Measurements from ENCODE around the gene DAB2IP.
A peak's percentile ranks its signal among the peaks of the same experiment; 100 is the strongest.

The DAB2IP gene

GRCh38 chr9:121645003-121645402, 6.4 kb upstream of the DAB2IP start:
- Histone ChIP-seq H4K91ac (ENCODE audit: low read depth, low read length, poor library complexity) (no peak overlapping the region), H2BK15ac (ENCODE audit: low read length) (peak overlapping the region; percentile 1), H3K36me3 (replicated peaks in 1 of 2; ENCODE audit: control insufficient read depth in 2 of 2, insufficient read depth in 2 of 2, low read length in 2 of 2) (no peaks in the 10 kb centered on the region), H3K4me3 (ENCODE audit: low read length in 2 of 2) (no peak overlapping the region), H3K9ac (ENCODE audit: low read depth, low read length, poor library complexity) (no peak overlapping the region), H2BK12ac (ENCODE audit: low read length) (no peak overlapping the region), H3K23ac (ENCODE audit: low read depth, low read length, poor library complexity) (no peak overlapping the region), H3K79me1 (ENCODE audit: low read depth, low read length) (no peaks in the 10 kb centered on the region), H3K14ac (ENCODE audit: low read length) (no peak overlapping the region), H2BK5ac (ENCODE audit: low read length) (no peak overlapping the region), H2AFZ (ENCODE audit: low read length) (no peak overlapping the region), H3K27me3 (ENCODE audit: control insufficient read depth in 3 of 3, insufficient read depth in 3 of 3, low read depth in 1 of 3, low read length in 3 of 3) (no peaks in the 10 kb centered on the region), H3K18ac (ENCODE audit: low read length) (peak overlapping the region; percentile 81), H3K9me3 (replicated peaks in 1 of 2; ENCODE audit: control insufficient read depth in 2 of 2, insufficient read depth in 1 of 2, low read depth in 1 of 2, low read length in 2 of 2) (no peaks in the 10 kb centered on the region), H2AK5ac (ENCODE audit: low read depth, low read length) (no peak overlapping the region), H3K27ac (replicated peaks; ENCODE audit: low read length) (no peak overlapping the region), H3K4ac (ENCODE audit: low read length) (no peak overlapping the region), H2BK120ac (ENCODE audit: low read depth, low read length) (no peak overlapping the region), H3K4me1 (ENCODE audit: control insufficient read depth in 2 of 2, insufficient read depth in 1 of 2, low read depth in 1 of 2, low read length in 2 of 2) (peaks cover 28 to 34% of the 10 kb centered on the region in 2 donors), H3K4me2 (ENCODE audit: insufficient read depth, low read length, poor library complexity, severe bottlenecking) (no peak overlapping the region), H4K8ac (ENCODE audit: low read depth, low read length) (no peak overlapping the region)
- no peak for DNase-seq (ENCODE audit: low spot score)
- no CpG with 5 or more reads among the region's 4 CpGs for WGBS, 2 donors (ENCODE audit: extremely low coverage in 2 of 2, insufficient read length in 2 of 2, insufficient replicate concordance in 1 of 2)

- peak overlapping the region; percentile 84 for H2AFZ ChIP-seq (ENCODE audit: low read length)
- no peak overlapping the region for H3K14ac ChIP-seq (ENCODE audit: low read length)
- no peak overlapping the region for H3K27ac ChIP-seq (replicated peaks; ENCODE audit: low read length)
- H2BK15ac ChIP-seq (ENCODE audit: low read length): no peak overlapping the region
- H3K79me1 ChIP-seq (ENCODE audit: low read depth, low read length): no peaks in the 10 kb centered on the region
- H2AK5ac ChIP-seq (ENCODE audit: low read depth, low read length): peak overlapping the region; percentile 50
- peak overlapping the region; percentile 35 for H3K18ac ChIP-seq (ENCODE audit: low read length)
- no peak overlapping the region for H4K8ac ChIP-seq (ENCODE audit: low read depth, low read length)
- H4K91ac ChIP-seq (ENCODE audit: low read depth, low read length, poor library complexity): no peak overlapping the region
- no peaks in the 10 kb centered on the region for H3K27me3 ChIP-seq (ENCODE audit: control insufficient read depth in 3 of 3, insufficient read depth in 3 of 3, low read depth in 1 of 3, low read length in 3 of 3)
- no peak overlapping the region for H3K9ac ChIP-seq (ENCODE audit: low read depth, low read length, poor library complexity)
- H3K4me2 ChIP-seq (ENCODE audit: insufficient read depth, low read length, poor library complexity, severe bottlenecking): no peak overlapping the region
- no peak overlapping the region for H2BK5ac ChIP-seq (ENCODE audit: low read length)
- WGBS, 2 donors (ENCODE audit: extremely low coverage in 2 of 2, insufficient read length in 2 of 2, insufficient replicate concordance in 1 of 2): no CpG with 5 or more reads among the region's 22 CpGs
- no peak overlapping the region for H2BK12ac ChIP-seq (ENCODE audit: low read length)
- H3K4ac ChIP-seq (ENCODE audit: low read length): no peak overlapping the region
- H3K36me3 ChIP-seq (replicated peaks in 1 of 2; ENCODE audit: control insufficient read depth in 2 of 2, insufficient read depth in 2 of 2, low read length in 2 of 2): no peaks in the 10 kb centered on the region
- DNase-seq (ENCODE audit: low spot score): no peak
- H3K23ac ChIP-seq (ENCODE audit: low read depth, low read length, poor library complexity): peak overlapping the region; percentile 32
- H3K9me3 ChIP-seq (replicated peaks in 1 of 2; ENCODE audit: control insufficient read depth in 2 of 2, insufficient read depth in 1 of 2, low read depth in 1 of 2, low read length in 2 of 2): no peaks in the 10 kb centered on the region
- H2BK120ac ChIP-seq (ENCODE audit: low read depth, low read length): no peak overlapping the region
- no peak overlapping the region for H3K4me3 ChIP-seq (ENCODE audit: low read length in 2 of 2)
- peaks cover 31 to 35% of the 10 kb centered on the region in 2 donors for H3K4me1 ChIP-seq (ENCODE audit: control insufficient read depth in 2 of 2, insufficient read depth in 1 of 2, low read depth in 1 of 2, low read length in 2 of 2)
Measured at GRCh38 chr9:121645853-121646807, 5.3 kb upstream of the DAB2IP start.

- Histone ChIP-seq H3K9me3 (replicated peaks in 1 of 2; ENCODE audit: control insufficient read depth in 2 of 2, insufficient read depth in 1 of 2, low read depth in 1 of 2, low read length in 2 of 2) (no peaks in the 10 kb centered on the region), H3K23ac (ENCODE audit: low read depth, low read length, poor library complexity) (no peak overlapping the region), H2BK120ac (ENCODE audit: low read depth, low read length) (no peak overlapping the region), H2BK12ac (ENCODE audit: low read length) (no peak overlapping the region), H2BK5ac (ENCODE audit: low read length) (no peak overlapping the region), H3K4me1 (ENCODE audit: control insufficient read depth in 2 of 2, insufficient read depth in 1 of 2, low read depth in 1 of 2, low read length in 2 of 2) (peaks cover 34 to 36% of the 10 kb centered on the region in 2 donors), H3K4me3 (ENCODE audit: low read length in 2 of 2) (no peak overlapping the region), H3K14ac (ENCODE audit: low read length) (no peak overlapping the region), H3K27ac (replicated peaks; ENCODE audit: low read length) (no peak overlapping the region), H3K27me3 (ENCODE audit: control insufficient read depth in 3 of 3, insufficient read depth in 3 of 3, low read depth in 1 of 3, low read length in 3 of 3) (no peaks in the 10 kb centered on the region), H3K18ac (ENCODE audit: low read length) (no peak overlapping the region), H4K8ac (ENCODE audit: low read depth, low read length) (no peak overlapping the region), H3K36me3 (replicated peaks in 1 of 2; ENCODE audit: control insufficient read depth in 2 of 2, insufficient read depth in 2 of 2, low read length in 2 of 2) (no peaks in the 10 kb centered on the region), H3K9ac (ENCODE audit: low read depth, low read length, poor library complexity) (no peak overlapping the region), H2BK15ac (ENCODE audit: low read length) (no peak overlapping the region), H2AK5ac (ENCODE audit: low read depth, low read length) (no peak overlapping the region), H2AFZ (ENCODE audit: low read length) (no peak overlapping the region), H3K4ac (ENCODE audit: low read length) (no peak overlapping the region), H4K91ac (ENCODE audit: low read depth, low read length, poor library complexity) (no peak overlapping the region), H3K4me2 (ENCODE audit: insufficient read depth, low read length, poor library complexity, severe bottlenecking) (no peak overlapping the region), H3K79me1 (ENCODE audit: low read depth, low read length) (no peaks in the 10 kb centered on the region)
- no CpG with 5 or more reads among the region's 1 CpG for WGBS, 2 donors (ENCODE audit: extremely low coverage in 2 of 2, insufficient read length in 2 of 2, insufficient replicate concordance in 1 of 2)
- DNase-seq (ENCODE audit: low spot score): no peak
Measured at GRCh38 chr9:121646992-121647391, 4.4 kb upstream of the DAB2IP start.

GRCh38 chr9:121648172-121648571, 3.3 kb upstream of the DAB2IP start:
- peaks cover 36 to 39% of the 10 kb centered on the region in 2 donors for H3K4me1 ChIP-seq (ENCODE audit: control insufficient read depth in 2 of 2, insufficient read depth in 1 of 2, low read depth in 1 of 2, low read length in 2 of 2)

More at GRCh38 chr9:121648172-121648571, 3.3 kb upstream of the DAB2IP start:
- Histone ChIP-seq H2AK5ac (ENCODE audit: low read depth, low read length) (peak overlapping the region; percentile 98), H2BK15ac (ENCODE audit: low read length) (peak overlapping the region; percentile 0), H3K27ac (replicated peaks; ENCODE audit: low read length) (no peak overlapping the region), H4K8ac (ENCODE audit: low read depth, low read length) (no peak overlapping the region), H3K9ac (ENCODE audit: low read depth, low read length, poor library complexity) (no peak overlapping the region), H2BK120ac (ENCODE audit: low read depth, low read length) (peak overlapping the region; percentile 55), H2BK12ac (ENCODE audit: low read length) (no peak overlapping the region), H3K14ac (ENCODE audit: low read length) (no peak overlapping the region), H3K27me3 (ENCODE audit: control insufficient read depth in 3 of 3, insufficient read depth in 3 of 3, low read depth in 1 of 3, low read length in 3 of 3) (no peaks in the 10 kb centered on the region), H3K18ac (ENCODE audit: low read length) (peak overlapping the region; percentile 82), H3K79me1 (ENCODE audit: low read depth, low read length) (no peaks in the 10 kb centered on the region), H3K4me3 (ENCODE audit: low read length in 2 of 2) (no peak overlapping the region), H3K4ac (ENCODE audit: low read length) (no peak overlapping the region), H3K36me3 (replicated peaks in 1 of 2; ENCODE audit: control insufficient read depth in 2 of 2, insufficient read depth in 2 of 2, low read length in 2 of 2) (no peaks in the 10 kb centered on the region), H3K9me3 (replicated peaks in 1 of 2; ENCODE audit: control insufficient read depth in 2 of 2, insufficient read depth in 1 of 2, low read depth in 1 of 2, low read length in 2 of 2) (no peaks in the 10 kb centered on the region), H2BK5ac (ENCODE audit: low read length) (no peak overlapping the region), H3K23ac (ENCODE audit: low read depth, low read length, poor library complexity) (no peak overlapping the region), H2AFZ (ENCODE audit: low read length) (no peak overlapping the region), H3K4me2 (ENCODE audit: insufficient read depth, low read length, poor library complexity, severe bottlenecking) (no peak overlapping the region), H4K91ac (ENCODE audit: low read depth, low read length, poor library complexity) (no peak overlapping the region)
- WGBS, 2 donors (ENCODE audit: extremely low coverage in 2 of 2, insufficient read length in 2 of 2, insufficient replicate concordance in 1 of 2): no CpG with 5 or more reads among the region's 5 CpGs
- no peak for DNase-seq (ENCODE audit: low spot score)
